Cardiac septum (tissue), 1 donor: Measurements from ENCODE around the gene PHYKPL. TPM values are rescaled to one million over a fixed set of nuclear protein-coding genes. Genes with fewer than 3 reads are reported as not detected.
"Not testable (repeated sequence)": the region's sequence is repeated elsewhere in the genome, so short reads cannot be mapped to it uniquely, and the experiment has no call there.

ENCODE experiments used
- DNase-seq: peaks from one replicate; pipeline ENCODE4 v3.0.0-alpha.2; 2020; ENCODE audit warnings: low spot score
- intact Hi-C: fragments of 100-400 bp; cut with DNase I; formaldehyde crosslinking; loops from one replicate; pipeline ENCODE4 v1.14.0; 2022
- total RNA-seq: library from RNA; stranded (reverse); fragmentation: NEBNext Ultra II Directional; extraction: Animal tissue kit (Norgen Biotek cat#: 25700); gene quantifications from one replicate; pipeline ENCODE4 v1.2.1, GENCODE V29; 2021
- donor health status: DM: no; HTN: no; CAD: no.

The PHYKPL gene
- total RNA-seq, 1 donor from 2014 or later, result 55.3 TPM

DNA sequence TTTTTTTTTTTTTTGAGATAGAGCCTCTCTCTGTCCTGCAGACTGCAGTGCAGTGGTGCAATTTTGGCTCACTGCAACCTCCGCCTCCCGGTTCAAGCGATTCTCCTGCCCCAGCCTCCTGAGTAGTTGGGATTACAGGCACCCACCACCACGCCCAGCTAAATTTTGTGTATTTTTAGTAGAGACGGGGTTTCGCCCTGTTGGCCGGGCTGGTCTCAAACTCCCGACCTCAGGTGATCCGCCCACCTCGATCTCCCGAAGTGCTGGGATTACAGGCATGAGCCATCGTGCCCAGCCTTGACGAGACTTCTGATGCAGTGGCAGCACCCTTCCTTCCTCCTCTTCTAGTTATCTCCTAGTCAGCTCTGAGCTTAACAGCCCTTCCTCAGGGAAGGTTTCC is 3.5 kb downstream of the PHYKPL start:
- intact Hi-C loops, DNase-seq: not testable (repeated sequence)

DNA sequence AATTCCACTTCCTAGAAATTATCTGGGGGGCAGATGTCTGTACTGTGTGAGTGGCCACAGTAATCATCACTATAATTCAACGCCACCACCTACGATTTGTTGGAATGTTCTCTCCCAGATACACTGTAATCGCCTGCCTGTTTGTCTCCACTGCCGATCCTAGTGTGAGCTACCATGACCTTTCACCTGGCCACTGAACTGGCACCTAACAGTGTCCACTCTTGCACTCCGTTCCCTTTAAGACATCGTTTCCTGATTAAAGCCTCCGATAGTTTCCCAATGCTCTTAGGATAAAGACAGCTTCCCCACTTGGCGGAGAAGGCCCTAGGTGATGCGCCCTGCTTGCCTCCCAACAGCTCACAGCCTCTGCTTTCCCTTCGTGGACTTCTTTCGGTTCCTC is 4.0 kb downstream of the PHYKPL start:
- DNase-seq, result no peak
- intact Hi-C loops, result no loop called here

GRCh38 chr5:178227929-178228328 is 4.7 kb downstream of the PHYKPL start:
- DNase-seq, result no peak
- intact Hi-C loops, result no loop called here

DNA sequence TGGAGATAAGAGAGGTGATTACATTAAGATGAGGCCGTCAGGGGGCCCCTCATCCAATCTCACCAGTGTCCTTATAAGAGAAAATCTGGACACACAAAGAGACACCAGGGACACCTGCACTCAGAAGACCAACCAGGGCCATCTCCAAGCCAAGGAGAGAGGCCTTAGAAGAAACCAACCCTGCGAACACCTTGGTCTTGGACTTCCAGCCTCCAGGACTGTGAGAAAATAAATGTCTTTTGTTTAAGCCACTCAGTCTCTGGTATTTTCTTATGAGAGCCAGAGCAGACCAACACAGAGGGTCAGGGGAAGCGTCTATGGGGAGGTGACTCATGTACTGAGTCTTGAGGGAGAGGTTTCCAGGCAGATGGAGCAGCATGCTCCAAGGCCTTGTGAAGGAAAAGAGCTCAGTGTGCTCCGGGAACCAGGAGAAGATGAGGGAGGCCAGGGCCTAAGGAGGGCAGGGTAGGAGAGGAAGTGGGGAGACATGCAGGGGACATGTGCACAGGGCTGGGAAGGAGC is 5.4 kb downstream of the PHYKPL start:
- intact Hi-C loops, result no loop called here

GRCh38 chr5:178225174-178225573 is 7.4 kb downstream of the PHYKPL start:
- DNase-seq, result no peak
- intact Hi-C loops, result no loop called here

More for the DNA sequence above, 5.4 kb downstream of the PHYKPL start:
- no peak for DNase-seq

- intact Hi-C loops, result no loop called here
- DNase-seq, result no peak
Measured at GRCh38 chr5:178224403-178224802, 8.2 kb downstream of the PHYKPL start.

GRCh38 chr5:178223828-178224335 is 8.7 kb downstream of the PHYKPL start:
- DNase-seq, result no peak

DNA sequence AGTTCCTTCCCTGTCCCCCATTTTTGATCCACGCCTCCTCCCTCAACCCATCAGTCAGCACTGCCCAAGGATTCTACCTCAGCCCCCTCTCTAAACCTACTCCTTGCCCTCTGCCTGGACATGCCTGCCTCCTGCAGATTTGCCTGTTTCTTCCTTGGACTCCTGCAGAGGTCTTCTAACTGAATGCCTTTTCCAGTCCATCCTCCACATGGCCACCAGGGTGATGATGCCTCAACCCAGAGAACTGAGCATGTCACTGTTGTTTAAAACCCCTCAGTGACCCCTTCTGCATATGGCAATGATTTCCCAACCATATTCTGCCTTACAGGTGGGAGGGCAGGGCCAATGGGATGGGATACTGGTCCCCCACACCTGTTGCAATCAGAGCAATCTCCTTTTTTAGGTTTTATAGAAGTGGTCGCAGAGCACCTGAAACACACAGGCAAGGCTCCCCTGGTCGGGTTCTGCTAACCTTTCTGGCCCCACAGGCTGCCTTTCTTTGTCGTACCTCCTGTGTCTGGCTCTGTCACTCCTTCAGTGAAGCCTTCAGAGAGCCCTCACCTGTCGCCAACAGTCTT is 9.3 kb downstream of the PHYKPL start:
- intact Hi-C loops, result no loop called here
- no peak for DNase-seq

More at GRCh38 chr5:178223828-178224335, 8.7 kb downstream of the PHYKPL start:
- intact Hi-C loops, result no loop called here

DNA sequence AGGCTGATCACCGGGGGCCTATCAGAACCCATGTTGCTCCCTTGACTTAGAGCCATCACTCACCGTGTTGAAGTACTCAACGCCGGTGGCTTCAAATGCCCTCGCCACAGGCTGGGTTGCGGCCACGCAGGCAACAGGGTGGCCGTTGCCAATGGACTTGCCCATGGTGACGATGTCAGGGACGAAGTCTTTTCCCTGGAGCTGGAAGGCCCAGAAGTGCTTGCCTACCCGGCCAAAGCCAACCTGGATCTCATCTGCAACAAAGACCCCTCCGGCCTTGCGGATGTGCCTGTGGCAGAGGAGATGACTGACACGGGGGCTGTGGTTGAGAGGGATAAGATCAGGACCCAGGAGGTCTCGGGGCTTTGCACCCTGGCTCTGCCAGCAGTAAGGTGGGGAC is 10.3 kb downstream of the PHYKPL start:
- intact Hi-C loops, result no loop called here
- DNase-seq, result no peak

DNA sequence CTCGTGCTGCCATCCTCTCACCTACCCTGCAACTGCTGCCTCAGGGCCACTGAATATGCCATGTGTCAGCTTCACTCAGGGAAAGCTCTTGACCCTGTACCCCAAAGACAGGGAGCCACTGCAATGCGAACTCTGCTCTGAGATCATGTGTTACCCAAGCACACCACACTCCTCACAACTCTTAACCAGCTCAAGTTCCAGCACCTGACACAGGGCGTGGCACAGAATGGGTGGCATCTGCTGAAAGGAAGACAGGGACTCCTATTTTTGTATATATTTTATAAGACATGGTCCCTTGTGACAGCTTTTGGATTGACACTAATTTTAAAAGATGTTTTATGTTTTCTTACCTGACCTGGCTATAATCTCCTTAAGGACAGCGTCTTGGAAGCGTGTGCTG is 10.7 kb downstream of the PHYKPL start:
- intact Hi-C loops, result no loop called here
- DNase-seq, result no peak

DNA sequence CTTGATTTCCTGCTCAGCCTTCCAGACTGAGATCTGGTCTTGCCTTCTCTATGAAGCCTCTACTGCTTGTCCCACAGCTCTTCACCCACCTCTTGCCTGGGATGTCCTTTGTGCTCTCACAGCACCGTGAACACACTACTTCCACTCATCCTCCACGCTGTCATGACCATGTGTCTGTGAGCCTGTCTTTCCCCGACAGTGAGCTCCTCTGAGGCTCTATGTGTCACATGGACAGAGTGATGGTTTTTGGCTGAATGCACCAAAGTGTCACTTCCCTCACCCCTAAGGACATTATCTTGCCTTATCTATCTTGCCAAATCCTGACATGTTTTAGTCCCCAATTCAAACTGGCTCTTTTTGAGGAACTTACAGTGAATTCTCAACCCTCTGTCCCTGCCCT is 11.3 kb downstream of the PHYKPL start:
- DNase-seq, result no peak
- intact Hi-C loops, result no loop called here

DNA sequence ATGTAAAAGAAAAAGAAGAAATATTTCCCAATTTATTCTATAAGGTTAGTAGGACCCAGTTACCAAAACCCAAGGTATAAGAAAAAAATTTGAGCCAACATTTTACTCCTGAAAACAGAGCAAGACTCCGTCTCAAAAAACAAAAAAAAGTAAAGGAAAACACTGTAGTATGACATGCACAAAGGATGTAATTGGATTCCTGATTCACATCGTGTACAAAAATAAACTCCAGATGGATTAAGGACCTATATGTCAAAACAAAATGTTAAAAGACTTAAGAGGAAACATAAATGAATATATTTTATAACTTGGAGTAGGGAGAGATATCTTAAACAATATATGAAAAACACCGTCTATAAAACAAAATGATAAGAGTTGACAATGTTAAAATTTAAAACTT is 13.8 kb downstream of the PHYKPL start:
- intact Hi-C loops, result no loop called here
- no peak for DNase-seq

DNA sequence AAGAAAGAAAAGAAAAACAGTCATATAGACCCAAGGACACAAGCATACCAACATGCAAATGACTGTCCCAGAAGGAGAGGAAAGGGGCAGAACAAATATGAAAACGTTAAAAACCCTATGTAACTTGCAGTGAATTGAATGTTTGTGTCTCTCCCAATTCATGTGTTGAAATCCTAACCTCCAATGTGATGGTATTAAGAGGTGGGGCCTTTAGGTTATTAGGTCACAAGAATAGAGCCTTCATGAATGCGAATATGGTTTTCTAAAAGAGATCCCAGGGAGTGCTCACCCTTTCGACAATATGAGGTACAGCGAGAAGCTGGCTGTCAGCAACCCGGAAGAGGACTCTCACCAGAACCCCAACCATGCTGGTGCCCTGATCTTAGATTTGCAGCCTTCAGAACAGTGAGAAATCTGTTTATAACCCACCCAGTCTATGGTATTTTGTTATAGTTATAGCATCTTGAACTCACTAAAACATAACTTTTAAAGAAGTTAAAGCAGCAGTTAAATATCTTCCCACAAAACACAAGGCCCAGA is 14.3 kb downstream of the PHYKPL start:
- intact Hi-C loops, result no loop called here

DNA sequence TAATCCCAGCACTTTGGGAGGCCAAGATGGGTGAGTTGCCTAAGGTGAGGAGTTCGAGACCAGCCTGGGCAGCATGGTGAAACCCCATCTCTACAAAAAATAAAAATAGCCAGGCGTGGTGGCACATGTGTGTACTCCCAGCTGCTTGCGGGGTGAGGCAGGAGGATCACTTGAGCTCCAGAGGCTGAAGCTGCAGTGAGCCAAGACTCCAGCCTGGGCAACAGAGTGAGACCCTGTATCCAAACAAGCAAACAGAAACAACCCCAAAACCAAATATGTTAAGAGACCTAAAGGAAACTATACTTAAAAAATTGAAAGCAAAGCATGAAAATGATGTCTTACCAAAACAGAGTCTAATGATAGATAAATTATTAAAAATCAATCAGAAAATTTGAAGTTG is 15.8 kb downstream of the PHYKPL start:
- no peak for DNase-seq
- intact Hi-C loops, result no loop called here

More for the DNA sequence above, 14.3 kb downstream of the PHYKPL start:
- no peak for DNase-seq

- no peak for DNase-seq
- intact Hi-C loops, result no loop called here
Measured at GRCh38 chr5:178216088-178216534, 16.5 kb downstream of the PHYKPL start.

- intact Hi-C loops, result no loop called here
- peak; percentile 74 for DNase-seq
Measured at GRCh38 chr5:178215280-178216002, 17.2 kb downstream of the PHYKPL start.

- peak; percentile 60 for DNase-seq
- intact Hi-C loops, result no loop called here
Measured at GRCh38 chr5:178214160-178214803, 18.3 kb downstream of the PHYKPL start.

DNA sequence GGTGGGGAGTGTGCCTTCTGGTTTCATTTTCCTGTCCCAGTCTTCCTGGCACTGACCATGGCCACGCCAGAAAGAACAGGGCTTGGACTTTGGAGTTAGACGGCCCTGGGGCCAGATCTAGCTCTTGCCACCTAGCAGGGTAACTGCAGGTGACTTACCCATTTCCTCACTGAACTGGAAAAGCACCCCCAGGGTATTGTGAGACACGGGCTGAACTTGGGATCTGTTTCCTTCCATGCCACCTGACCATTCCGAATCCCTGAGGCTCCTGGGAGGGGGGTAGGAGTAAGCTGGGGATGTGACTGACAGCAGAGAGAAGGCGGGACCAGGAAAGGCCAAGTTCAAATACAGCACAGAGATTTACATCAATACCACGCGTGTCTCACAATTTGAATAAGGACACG is 18.9 kb downstream of the PHYKPL start:
- intact Hi-C loops, result no loop called here
- peak; percentile 46 for DNase-seq

DNA sequence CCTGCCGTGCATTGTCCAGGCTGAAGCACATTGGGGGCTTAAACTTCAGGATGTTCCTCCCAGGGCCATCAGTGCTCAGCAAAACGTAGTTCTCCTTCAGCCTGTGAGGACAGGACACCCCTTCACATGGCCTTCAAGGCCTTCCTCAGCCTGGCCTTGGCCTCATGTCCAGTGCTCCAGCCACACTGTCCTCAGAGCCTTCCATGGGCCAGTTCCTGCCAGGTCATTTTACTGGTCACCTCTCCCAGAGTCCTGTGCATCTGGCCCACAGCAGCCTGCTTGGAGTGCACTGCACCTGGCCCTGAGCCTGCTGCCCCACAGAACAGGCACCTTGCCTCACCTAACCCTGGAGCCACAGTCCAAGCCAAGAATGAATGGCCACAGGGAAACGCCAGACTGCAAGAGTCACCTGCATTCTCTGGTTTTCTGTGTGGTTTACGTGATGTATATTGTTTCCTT is 19.6 kb downstream of the PHYKPL start:
- peak; percentile 55 for DNase-seq
- intact Hi-C loops, result no loop called here
